GM12892 (cell line): ENCODE measurements around the gene HSD17B8.

Experiments
- DNase-seq: peaks from one replicate; pipeline ENCODE4 v3.0.0; 2011; ENCODE audit not compliant: insufficient read length
- FAIRE-seq: peaks from 2 replicates; lab custom pipeline; 2011; peaks lifted over from hg19 to GRCh38; lab: Jason Lieb, UNC
- POLR2A ChIP-seq: IDR thresholded peaks from 2 replicates; pipeline ENCODE4 v1.6.1; 2011; ENCODE audit warnings: low read depth, low read length, control low read depth
- POLR2AphosphoS5 ChIP-seq: IDR thresholded peaks from 2 replicates; pipeline ENCODE4 v1.6.1; 2011; ENCODE audit warnings: low read depth, low read length, control low read depth
- TAF1 ChIP-seq: IDR thresholded peaks from 2 replicates; pipeline ENCODE4 v1.6.1; 2011; ENCODE audit warnings: low read depth, mild to moderate bottlenecking, control low read depth, low read length, borderline replicate concordance

The HSD17B8 gene

DNA sequence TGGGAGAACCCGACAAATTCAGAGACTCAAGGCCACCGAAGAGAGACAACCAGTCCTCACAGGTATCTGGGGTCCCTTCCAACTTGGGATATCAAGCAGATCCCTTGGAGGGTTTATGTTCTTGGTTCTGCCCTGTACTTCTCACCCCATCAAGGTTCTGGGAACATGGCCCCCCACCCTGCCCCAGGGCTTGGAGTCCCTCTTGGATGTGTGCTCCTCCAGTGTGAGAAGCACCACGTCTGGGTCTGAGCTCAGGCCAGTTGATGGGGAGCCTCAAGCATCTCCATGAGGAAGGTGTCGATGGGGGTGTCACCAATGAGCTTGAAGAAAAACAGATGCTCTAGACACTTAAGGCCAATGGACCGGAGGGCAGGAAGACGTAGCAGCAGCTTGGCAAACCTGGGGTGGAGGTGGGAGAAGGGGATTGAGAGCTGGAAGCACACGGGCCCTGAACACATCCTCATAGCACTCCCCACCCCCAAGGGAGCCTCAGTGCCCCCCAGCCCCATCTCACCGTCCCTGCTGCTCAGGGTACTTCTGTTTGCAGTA is 9.9 kb upstream of the HSD17B8 start:
- TF ChIP-seq TAF1, result no peak
- TF ChIP-seq POLR2A, result no peak
- TF ChIP-seq POLR2AphosphoS5, result no peak
- DNase-seq (no peak), FAIRE-seq (no peak)

- no peak for DNase-seq
- FAIRE-seq, result no peak
- no peak for TF ChIP-seq POLR2AphosphoS5
- no peak for TF ChIP-seq TAF1
- TF ChIP-seq POLR2A, result no peak
These were observed 8.9 kb upstream of the HSD17B8 start for GRCh38 chr6:33195304-33196165.

- no peak for TF ChIP-seq TAF1
- no peak for TF ChIP-seq POLR2A
- no peak for TF ChIP-seq POLR2AphosphoS5
- DNase-seq (no peak), FAIRE-seq (no peak)
These were observed 6.9 kb upstream of the HSD17B8 start for GRCh38 chr6:33197431-33198048.

DNA sequence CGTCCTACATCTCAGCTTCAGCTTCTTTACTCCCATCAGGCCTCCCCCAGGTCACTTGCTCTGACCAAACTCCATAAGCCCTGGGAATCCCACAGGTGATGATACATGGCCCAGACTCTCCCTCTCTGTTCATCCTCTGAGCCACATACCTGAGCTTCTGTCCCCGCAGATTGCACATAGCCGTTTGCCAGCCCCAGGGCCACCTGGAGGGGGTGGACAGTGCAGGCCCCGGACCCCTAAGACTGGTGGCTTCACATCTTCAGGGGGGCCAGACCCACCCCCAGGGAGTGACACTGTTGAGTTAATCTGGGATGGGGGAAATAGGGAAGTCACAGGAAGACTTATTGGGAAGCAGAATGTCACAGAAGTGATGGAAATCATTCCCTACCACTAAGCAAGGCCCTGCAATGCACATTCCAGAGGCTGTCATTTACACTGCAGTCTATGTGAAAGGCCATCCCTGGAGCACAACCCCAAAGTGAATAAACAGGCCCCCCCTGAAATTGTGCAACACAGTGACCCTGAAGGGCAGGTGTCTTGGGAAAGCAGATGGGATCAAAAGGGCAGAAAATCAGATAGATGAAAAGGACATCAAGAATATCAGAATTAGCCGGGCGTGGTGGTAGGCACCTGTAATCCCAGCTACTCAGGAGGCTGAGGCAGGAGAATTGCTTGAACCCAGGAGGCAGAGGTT is 6.1 kb upstream of the HSD17B8 start:
- no peak for DNase-seq
- TF ChIP-seq POLR2A, result no peak
- no peak for TF ChIP-seq TAF1
- no peak for TF ChIP-seq POLR2AphosphoS5
- FAIRE-seq, result no peak

- no peak for DNase-seq
- no peak for FAIRE-seq
- TF ChIP-seq TAF1 (no peak), POLR2AphosphoS5 (no peak), POLR2A (no peak)
These were observed 5.5 kb upstream of the HSD17B8 start for GRCh38 chr6:33198853-33199436.

DNA sequence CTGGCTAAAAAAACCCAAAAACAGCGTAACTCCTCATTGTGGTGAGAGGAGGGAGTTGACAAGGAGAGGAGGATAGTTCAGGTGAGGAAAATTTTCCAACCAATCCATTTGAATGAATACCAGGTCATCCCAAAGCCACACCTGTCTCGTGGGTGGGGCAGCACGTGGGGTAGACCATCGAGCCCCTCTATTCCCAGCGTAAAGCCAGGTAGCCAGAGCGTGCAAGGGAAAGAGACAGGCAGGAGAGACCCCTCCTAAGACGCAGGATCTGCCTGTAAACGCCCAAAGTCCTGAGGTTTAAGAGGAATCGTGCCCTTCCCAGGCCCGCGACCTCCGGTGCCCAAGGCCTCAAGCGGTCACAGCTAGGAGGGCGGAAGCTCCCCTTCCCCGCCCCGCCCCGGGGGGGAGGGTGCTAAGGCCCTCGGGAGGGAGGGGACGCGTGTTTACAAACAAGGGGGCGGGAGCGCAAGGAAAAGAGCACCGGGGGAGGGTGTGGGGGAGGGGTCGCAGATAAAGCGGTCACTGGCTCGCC is 4.7 kb upstream of the HSD17B8 start:
- TF ChIP-seq POLR2A (no peak), POLR2AphosphoS5 (no peak), TAF1 (no peak)
- FAIRE-seq (peak; percentile 48), DNase-seq (peak; percentile 80)

- peak; percentile 88 for FAIRE-seq
These were observed 4.0 kb upstream of the HSD17B8 start, which contains the start of the genes RXRB and SLC39A7 for GRCh38 chr6:33200219-33201146. TSS of gene RXRB (minus strand) at chr6:33200665. CDS start at chr6:33200476, 189 bp downstream. TSS of gene SLC39A7 (plus strand) at chr6:33200867. CDS start at chr6:33201246, 379 bp downstream.

GRCh38 chr6:33201147-33201545 is 3.3 kb upstream of the HSD17B8 start:
- no peak for FAIRE-seq
- no peak for DNase-seq
- no peak for TF ChIP-seq POLR2AphosphoS5
- TF ChIP-seq POLR2A, result no peak
- TF ChIP-seq TAF1, result no peak

More at GRCh38 chr6:33200219-33201146, 4.0 kb upstream of the HSD17B8 start, which contains the start of the genes RXRB and SLC39A7:
- TF ChIP-seq POLR2A (peak; percentile 93), POLR2AphosphoS5 (peak; percentile 92), TAF1 (peak; percentile 78)
- peak; percentile 95 for DNase-seq

- no peak for TF ChIP-seq POLR2AphosphoS5
- no peak for TF ChIP-seq POLR2A
- TF ChIP-seq TAF1, result no peak
- DNase-seq (no peak), FAIRE-seq (no peak)
These were observed 2.5 kb upstream of the HSD17B8 start for GRCh38 chr6:33201935-33202334.

GRCh38 chr6:33202799-33203198 is 1.7 kb upstream of the HSD17B8 start:
- FAIRE-seq, result no peak
- TF ChIP-seq TAF1, result no peak
- TF ChIP-seq POLR2A, result no peak
- no peak for TF ChIP-seq POLR2AphosphoS5
- no peak for DNase-seq
